ENCODE data around the gene RPL13. TPM values are rescaled to one million over a fixed set of nuclear protein-coding genes. Genes with fewer than 3 reads are reported as not detected.

RPL13 gene
- total and polyA plus RNA-seq, 2 donors (not counting 1 experiment from before 2014, with no cell fraction given), result 1,442 to 3,823 TPM

- DNase-seq (ENCODE audit: low read depth in 2 of 2), result no peak
- H3K4me1 ChIP-seq (ENCODE audit: control insufficient read depth, extremely low read depth, insufficient read depth, low read length), result peaks cover 3% of the 10 kb centered on the region
- H3K9me3 ChIP-seq (ENCODE audit: control insufficient read depth, insufficient read depth, low read depth, low read length), result no peaks in the 10 kb centered on the region
- TF ChIP-seq CTCF (conservative IDR thresholded peaks at IDR 0.05 in 1 of 2, IDR thresholded peaks at IDR 0.05 in 1 of 2; ENCODE audit: low read depth in 1 of 2, low read length in 2 of 2) (no peak), EZH2 (IDR thresholded peaks at IDR 0.05; ENCODE audit: low read length, missing control alignments) (no peak)
- H3K27me3 ChIP-seq (ENCODE audit: control insufficient read depth, insufficient read depth, low read length), result no peaks in the 10 kb centered on the region
- no peaks in the 10 kb centered on the region for H4K20me1 ChIP-seq (ENCODE audit: control insufficient read depth, extremely low read depth, insufficient read depth, low read length)
- no peak overlapping the region for H3K4me3 ChIP-seq (replicated peaks in 1 of 4; ENCODE audit: control extremely low read depth in 1 of 4, insufficient read depth in 1 of 4, low read depth in 3 of 4, low read length in 4 of 4)
- H3K9ac ChIP-seq (ENCODE audit: insufficient read depth, low read length), result no peak overlapping the region
- peaks cover 3% of the 10 kb centered on the region for H3K79me2 ChIP-seq (ENCODE audit: control insufficient read depth, insufficient read depth, low read length)
- H3K27ac ChIP-seq (ENCODE audit: insufficient read depth, low read length), result no peak overlapping the region
- H2AFZ ChIP-seq (ENCODE audit: low read length), result no peak overlapping the region
- no peak overlapping the region for H3K4me2 ChIP-seq (ENCODE audit: extremely low read depth, insufficient read depth, low read length)
- peaks cover 30% of the 10 kb centered on the region for H3K36me3 ChIP-seq (ENCODE audit: control insufficient read depth, insufficient read depth, low read length)
These were observed 4.7 kb upstream of the RPL13 start for GRCh38 chr16:89555780-89556179.

- Histone ChIP-seq H3K4me1 (ENCODE audit: control insufficient read depth, extremely low read depth, insufficient read depth, low read length) (peaks cover 3% of the 10 kb centered on the region), H3K9me3 (ENCODE audit: control insufficient read depth, insufficient read depth, low read depth, low read length) (no peaks in the 10 kb centered on the region), H2AFZ (ENCODE audit: low read length) (no peak overlapping the region), H3K9ac (ENCODE audit: insufficient read depth, low read length) (no peak overlapping the region), H3K27ac (ENCODE audit: insufficient read depth, low read length) (no peak overlapping the region), H3K4me2 (ENCODE audit: extremely low read depth, insufficient read depth, low read length) (no peak overlapping the region), H3K36me3 (ENCODE audit: control insufficient read depth, insufficient read depth, low read length) (peaks cover 34% of the 10 kb centered on the region), H4K20me1 (ENCODE audit: control insufficient read depth, extremely low read depth, insufficient read depth, low read length) (no peaks in the 10 kb centered on the region), H3K79me2 (ENCODE audit: control insufficient read depth, insufficient read depth, low read length) (peaks cover 15% of the 10 kb centered on the region), H3K27me3 (ENCODE audit: control insufficient read depth, insufficient read depth, low read length) (no peaks in the 10 kb centered on the region), H3K4me3 (replicated peaks in 1 of 4; ENCODE audit: control extremely low read depth in 1 of 4, insufficient read depth in 1 of 4, low read depth in 3 of 4, low read length in 4 of 4) (no peak overlapping the region)
- DNase-seq (ENCODE audit: low read depth in 2 of 2), result peak; percentile 65 to 71
- no peak for TF ChIP-seq EZH2 (IDR thresholded peaks at IDR 0.05; ENCODE audit: low read length, missing control alignments)
- TF ChIP-seq CTCF (conservative IDR thresholded peaks at IDR 0.05 in 1 of 2, IDR thresholded peaks at IDR 0.05 in 1 of 2; ENCODE audit: low read depth in 1 of 2, low read length in 2 of 2), result peak; percentile 67 to 92
These were observed 3.5 kb upstream of the RPL13 start for GRCh38 chr16:89556750-89557689.

- DNase-seq (ENCODE audit: low read depth in 2 of 2), result no peak
- Histone ChIP-seq H3K27me3 (ENCODE audit: control insufficient read depth, insufficient read depth, low read length) (no peaks in the 10 kb centered on the region), H3K4me2 (ENCODE audit: extremely low read depth, insufficient read depth, low read length) (no peak overlapping the region), H3K9ac (ENCODE audit: insufficient read depth, low read length) (no peak overlapping the region), H4K20me1 (ENCODE audit: control insufficient read depth, extremely low read depth, insufficient read depth, low read length) (no peaks in the 10 kb centered on the region), H3K4me1 (ENCODE audit: control insufficient read depth, extremely low read depth, insufficient read depth, low read length) (peaks cover 6% of the 10 kb centered on the region), H3K79me2 (ENCODE audit: control insufficient read depth, insufficient read depth, low read length) (peaks cover 24% of the 10 kb centered on the region), H3K9me3 (ENCODE audit: control insufficient read depth, insufficient read depth, low read depth, low read length) (no peaks in the 10 kb centered on the region), H3K36me3 (ENCODE audit: control insufficient read depth, insufficient read depth, low read length) (peaks cover 36% of the 10 kb centered on the region), H2AFZ (ENCODE audit: low read length) (no peak overlapping the region), H3K27ac (ENCODE audit: insufficient read depth, low read length) (no peak overlapping the region), H3K4me3 (replicated peaks in 1 of 4; ENCODE audit: control extremely low read depth in 1 of 4, insufficient read depth in 1 of 4, low read depth in 3 of 4, low read length in 4 of 4) (no peak overlapping the region)
- no peak for TF ChIP-seq CTCF (conservative IDR thresholded peaks at IDR 0.05 in 1 of 2, IDR thresholded peaks at IDR 0.05 in 1 of 2; ENCODE audit: low read depth in 1 of 2, low read length in 2 of 2)
- TF ChIP-seq EZH2 (IDR thresholded peaks at IDR 0.05; ENCODE audit: low read length, missing control alignments), result no peak
These were observed 2.6 kb upstream of the RPL13 start for GRCh38 chr16:89557690-89558490.

Data from fibroblast of lung (primary cell).